Adrenal gland (tissue), 5 donors: ENCODE data around the gene E4F1.

Experiments
- CTCF ChIP-seq, 6 experiments: fragments of 450-650 bp in 4 of 6; fragments of 200-600 bp in 2 of 6; sonication (generic) in 1 of 6; IDR thresholded peaks; 1 replicate in 5 of 6; 2 replicates in 1 of 6; pipeline versions ENCODE4 v1.5.1 to v1.8.0; 2016 to 2021; ENCODE audit warnings: antibody characterized with exemption in 6 of 6, mild to moderate bottlenecking in 2 of 6, moderate library complexity in 1 of 6
- POLR2A ChIP-seq, 2 donors: fragments of 450-650 bp; IDR thresholded peaks; one replicate each; pipeline ENCODE4 v1.6.1; 2017; ENCODE audit warnings: antibody characterized with exemption in 2 of 2, mild to moderate bottlenecking in 2 of 2, moderate library complexity in 1 of 2
- donor health status: DM: no; HTN: no; CAD: no.

GRCh38 chr16:2213817-2214718, 9.3 kb upstream of the E4F1 start:
- TF ChIP-seq CTCF (IDR thresholded peaks at IDR 0.05) (peak in 1 of 6 experiments; percentile 1), POLR2A (IDR thresholded peaks at IDR 0.05) (peak; percentile 52 to 59)
